IMR-90 (cell line): ENCODE measurements around the gene GPC6. TPM values are rescaled to one million over a fixed set of nuclear protein-coding genes. Genes with fewer than 3 reads are reported as not detected.

Experiments
- ATAC-seq: fragments of 200-7000 bp; cut with Tn5 transposase; 2 replicates; pipeline ENCODE4 v1.9.1; 2020; ENCODE audit warnings: low read depth, mild to moderate bottlenecking, moderate library complexity
- BruUV-seq: library from RNA; stranded (reverse); fragments of 400-500 nt; replicated peaks from 2 replicates; lab custom pipeline; 2021; lab: Mats Ljungman, UMichigan
- CTCF ChIA-PET: fragments of 300-600 bp; formaldehyde crosslinking; extraction: SDS; loops from one replicate; lab custom pipeline; 2021; ENCODE audit warnings: antibody characterized with exemption; lab: Yijun Ruan, JAX
- POLR2A ChIA-PET: fragments of 300-600 bp; sonication (Branson Sonifier 250); formaldehyde crosslinking; loops from one replicate; lab custom pipeline; 2022; ENCODE audit warnings: antibody characterized with exemption; ENCODE audit not compliant: unreplicated experiment; lab: Charles Lee
- DNase-seq: peaks from one replicate; pipeline ENCODE4 v3.0.0; 2013
- H2AFZ ChIP-seq: replicated peaks from 2 replicates; pipeline ENCODE3; 2013; ENCODE audit warnings: low read length, mild to moderate bottlenecking; ENCODE audit not compliant: poor library complexity
- H2AK5ac ChIP-seq: 2 replicates; pipeline ENCODE4 v1.6.1; 2013; ENCODE audit warnings: low read depth, low read length, inconsistent platforms
- H2AK9ac ChIP-seq: replicated peaks from 2 replicates; pipeline ENCODE3; 2013; ENCODE audit warnings: mild to moderate bottlenecking, low read depth, low read length, moderate library complexity; ENCODE audit not compliant: poor library complexity
- H2BK120ac ChIP-seq: 2 replicates; pipeline ENCODE4 v1.6.1; 2013; ENCODE audit warnings: low read depth, low read length, inconsistent platforms
- H2BK15ac ChIP-seq: 3 replicates; pipeline ENCODE4 v1.6.1; 2013; ENCODE audit warnings: low read depth, low read length, inconsistent platforms
- H2BK20ac ChIP-seq: 2 replicates; pipeline ENCODE4 v1.6.1; 2013; ENCODE audit warnings: low read depth, mild to moderate bottlenecking, inconsistent platforms, low read length, moderate library complexity
- H2BK5ac ChIP-seq: 2 replicates; pipeline ENCODE4 v1.6.1; 2013; ENCODE audit warnings: mild to moderate bottlenecking, low read depth, low read length, inconsistent platforms; ENCODE audit not compliant: poor library complexity, severe bottlenecking
- H3K14ac ChIP-seq: replicated peaks from 2 replicates; pipeline ENCODE4 v1.6.1; 2013; ENCODE audit warnings: low read depth, low read length, inconsistent platforms
- H3K18ac ChIP-seq: 2 replicates; pipeline ENCODE4 v1.6.1; 2013; ENCODE audit warnings: low read depth, low read length, control low read depth
- H3K23ac ChIP-seq: 2 replicates; pipeline ENCODE4 v1.6.1; 2013; ENCODE audit warnings: low read depth, low read length, inconsistent platforms
- H3K27ac ChIP-seq: 2 replicates; pipeline ENCODE4 v1.5.1; 2013; ENCODE audit warnings: mild to moderate bottlenecking, control low read depth, low read length; ENCODE audit not compliant: insufficient read depth
- H3K27me3 ChIP-seq: 2 replicates; pipeline ENCODE4 v1.6.1; 2013; ENCODE audit warnings: low read length; ENCODE audit not compliant: control insufficient read depth, insufficient read depth
- H3K36me3 ChIP-seq: 2 replicates; pipeline ENCODE4 v1.6.1; 2013; ENCODE audit warnings: low read length, mixed read lengths; ENCODE audit not compliant: control insufficient read depth, insufficient read depth
- H3K4ac ChIP-seq: 2 replicates; pipeline ENCODE4 v1.6.1; 2013; ENCODE audit warnings: low read depth, low read length, inconsistent platforms
- H3K4me1 ChIP-seq: 2 replicates; pipeline ENCODE4 v1.6.1; 2013; ENCODE audit warnings: low read length, mixed read lengths; ENCODE audit not compliant: control insufficient read depth, insufficient read depth
- H3K4me2 ChIP-seq: 2 replicates; pipeline ENCODE4 v1.6.1; 2013; ENCODE audit warnings: low read depth, mild to moderate bottlenecking, control low read depth, low read length, moderate library complexity
- H3K4me3 ChIP-seq: 2 replicates; pipeline ENCODE4 v1.5.1; 2013; ENCODE audit warnings: low read depth, mild to moderate bottlenecking, control low read depth, low read length, moderate library complexity; ENCODE audit not compliant: insufficient read depth
- H3K56ac ChIP-seq: 2 replicates; pipeline ENCODE4 v1.6.1; 2013; ENCODE audit warnings: low read length, inconsistent platforms; ENCODE audit not compliant: insufficient read depth; ENCODE audit errors: extremely low read depth
- H3K79me1 ChIP-seq, 2 experiments: 2 replicates each; pipeline ENCODE4 v1.6.1; 2013; ENCODE audit warnings: low read length in 2 of 2, inconsistent platforms in 1 of 2, low read depth in 1 of 2
- H3K9ac ChIP-seq: 2 replicates; pipeline ENCODE4 v1.6.1; 2013; ENCODE audit warnings: low read depth, low read length, control low read depth
- H3K9me1 ChIP-seq: 2 replicates; pipeline ENCODE4 v1.6.1; 2013; ENCODE audit warnings: low read length, inconsistent platforms; ENCODE audit not compliant: insufficient read depth
- H3K9me3 ChIP-seq: 2 replicates; pipeline ENCODE4 v1.6.1; 2013; ENCODE audit warnings: low read length; ENCODE audit not compliant: control insufficient read depth, insufficient read depth
- H4K20me1 ChIP-seq: 2 replicates; pipeline ENCODE4 v1.6.1; 2013; ENCODE audit warnings: low read length, inconsistent platforms; ENCODE audit not compliant: insufficient read depth
- H4K5ac ChIP-seq: 2 replicates; pipeline ENCODE4 v1.6.1; 2013; ENCODE audit warnings: mild to moderate bottlenecking, low read depth, low read length, control low read depth
- H4K8ac ChIP-seq, 2 experiments: 2 replicates each; pipeline ENCODE4 v1.6.1; 2013; ENCODE audit warnings: low read depth in 2 of 2, low read length in 2 of 2, control low read depth in 1 of 2, inconsistent platforms in 1 of 2
- H4K91ac ChIP-seq: 2 replicates; pipeline ENCODE4 v1.6.1; 2013; ENCODE audit warnings: low read depth, low read length, inconsistent platforms; ENCODE audit not compliant: insufficient read depth
- BHLHE40 ChIP-seq: fragments of 150-350 bp; IDR thresholded peaks from 2 replicates; pipeline ENCODE4 v1.6.1; 2016; ENCODE audit warnings: mild to moderate bottlenecking, low read depth, low read length
- MXI1 ChIP-seq: IDR thresholded peaks from 2 replicates; pipeline ENCODE4 v1.6.1; 2012; ENCODE audit warnings: low read depth, mild to moderate bottlenecking, low read length, moderate library complexity, borderline replicate concordance
- SMC3 ChIP-seq: fragments of 150-350 bp; IDR thresholded peaks from 2 replicates; pipeline ENCODE4 v1.6.1; 2016; ENCODE audit warnings: low read depth, mild to moderate bottlenecking, antibody characterized with exemption, low read length, moderate library complexity
- WGBS, 2 experiments: methylation state at CpG; one replicate each; pipeline versions ENCODE4 v1.1.5 to v1.1.7; 2013; ENCODE audit warnings: missing lambda C conversion rate in 2 of 2; ENCODE audit not compliant: insufficient read length in 1 of 2; ENCODE audit errors: extremely low coverage in 2 of 2; 5-methylcytosine and 5-hydroxymethylcytosine counted together
- dilution Hi-C: fragments of 300-500 bp; cut with HindIII; formaldehyde crosslinking; loops from one replicate; pipeline ENCODE4 v1.14.3; 2018; ENCODE audit warnings: low sequenced_read_pairs; ENCODE audit not compliant: unreplicated experiment
- in situ Hi-C: fragments of 300-500 bp; cut with MboI; formaldehyde crosslinking; loops from 3 replicates; pipeline ENCODE4 v1.14.3; 2019; ENCODE audit warnings: low sequenced_read_pairs, inconsistent platforms, mixed read lengths
- intact Hi-C: fragments of 100-400 bp; cut with micrococcal nuclease; formaldehyde crosslinking; loops from 2 replicates; pipeline ENCODE4 v1.10.0; 2022
- polyA plus RNA-seq, 3 experiments: library from polyadenylated mRNA; depleted of rRNA; stranded (reverse); fragments of >200 nt; gene quantifications; 2 replicates each; pipeline ENCODE4 v1.2.3, GENCODE V29; 2012; ENCODE audit warnings: low replicate concordance in 1 of 3
- total RNA-seq: library from RNA; depleted of rRNA; stranded (reverse); fragments of >200 nt; gene quantifications from 2 replicates; pipeline ENCODE4 v1.2.3, GENCODE V29; 2012
- TF ChIP-seq, protein P1 (sequence below): conservative IDR thresholded peaks from 2 replicates; pipeline ENCODE4 v1.5.1; 2012; ENCODE audit warnings: mild to moderate bottlenecking, low read depth, low read length, improper control_type of control experiment

The GPC6 gene
- total and polyA plus RNA-seq, 2 of the 4 experiments (the other 2 are of a cell fraction), result 14.9 to 39.4 TPM

DNA sequence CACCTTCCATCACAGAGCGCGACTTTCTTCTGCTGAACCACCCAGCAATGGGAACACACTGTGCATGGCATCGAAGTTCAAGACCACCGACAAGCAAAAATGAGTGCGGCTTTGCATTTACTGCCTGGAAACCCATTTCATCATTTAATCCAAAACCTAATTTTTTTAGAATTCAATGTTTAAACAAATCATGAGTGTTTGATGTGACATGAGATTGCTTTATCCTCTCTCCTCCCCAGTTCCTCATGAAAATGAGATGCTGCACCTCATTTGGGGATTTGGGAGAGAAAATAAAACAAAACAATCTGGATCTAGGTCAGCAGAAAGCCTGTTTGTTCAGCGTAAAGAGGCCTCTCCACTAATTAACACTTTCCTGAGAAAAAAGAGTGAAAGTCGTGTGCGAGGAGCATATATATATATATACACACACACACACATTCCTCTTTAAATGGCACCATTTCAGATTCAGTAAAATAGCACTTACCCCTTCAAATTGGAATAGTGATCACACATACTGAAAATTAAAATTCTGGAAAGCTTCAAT, 1126.6 kb downstream of the GPC6 start:
- no TSS peak for BruUV-seq
- TF ChIP-seq MXI1, result no peak
- TF ChIP-seq SMC3, result no peak
- TF ChIP-seq, protein P1, sequence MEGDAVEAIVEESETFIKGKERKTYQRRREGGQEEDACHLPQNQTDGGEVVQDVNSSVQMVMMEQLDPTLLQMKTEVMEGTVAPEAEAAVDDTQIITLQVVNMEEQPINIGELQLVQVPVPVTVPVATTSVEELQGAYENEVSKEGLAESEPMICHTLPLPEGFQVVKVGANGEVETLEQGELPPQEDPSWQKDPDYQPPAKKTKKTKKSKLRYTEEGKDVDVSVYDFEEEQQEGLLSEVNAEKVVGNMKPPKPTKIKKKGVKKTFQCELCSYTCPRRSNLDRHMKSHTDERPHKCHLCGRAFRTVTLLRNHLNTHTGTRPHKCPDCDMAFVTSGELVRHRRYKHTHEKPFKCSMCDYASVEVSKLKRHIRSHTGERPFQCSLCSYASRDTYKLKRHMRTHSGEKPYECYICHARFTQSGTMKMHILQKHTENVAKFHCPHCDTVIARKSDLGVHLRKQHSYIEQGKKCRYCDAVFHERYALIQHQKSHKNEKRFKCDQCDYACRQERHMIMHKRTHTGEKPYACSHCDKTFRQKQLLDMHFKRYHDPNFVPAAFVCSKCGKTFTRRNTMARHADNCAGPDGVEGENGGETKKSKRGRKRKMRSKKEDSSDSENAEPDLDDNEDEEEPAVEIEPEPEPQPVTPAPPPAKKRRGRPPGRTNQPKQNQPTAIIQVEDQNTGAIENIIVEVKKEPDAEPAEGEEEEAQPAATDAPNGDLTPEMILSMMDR, result no peak
- TF ChIP-seq BHLHE40, result no peak
- POLR2A ChIA-PET, result no interaction called here
- no peaks in the 10 kb centered on the region for H3K36me3 ChIP-seq
- H2BK15ac ChIP-seq, result no peak overlapping the region
- H3K4ac ChIP-seq, result no peak overlapping the region
- H3K27me3 ChIP-seq, result no peaks in the 10 kb centered on the region
- H2AFZ ChIP-seq, result no peak overlapping the region
- no peak overlapping the region for H2BK120ac ChIP-seq
- no peak overlapping the region for H4K91ac ChIP-seq
- H3K56ac ChIP-seq, result no peak overlapping the region
- no peak overlapping the region for H2BK20ac ChIP-seq
- in situ Hi-C loops (no loop called here), intact Hi-C loops (no loop called here), dilution Hi-C loops (no loop called here)
- no peak overlapping the region for H4K8ac ChIP-seq
- no peak overlapping the region for H3K4me3 ChIP-seq
- H2AK9ac ChIP-seq, result no peak overlapping the region
- H3K18ac ChIP-seq, result no peak overlapping the region
- H3K14ac ChIP-seq, result peak overlapping the region; percentile 22
- peaks cover 7% of the 10 kb centered on the region for H3K4me1 ChIP-seq
- H3K27ac ChIP-seq, result no peak overlapping the region
- no peak overlapping the region for H2AK5ac ChIP-seq
- CTCF ChIA-PET, result no interaction called here
- WGBS, 2 experiments, result no CpG with 5 or more reads among the region's 8 CpGs
- no peaks in the 10 kb centered on the region for H3K79me1 ChIP-seq
- no peak for ATAC-seq
- H4K5ac ChIP-seq, result no peak overlapping the region
- no peak overlapping the region for H2BK5ac ChIP-seq
- H3K9ac ChIP-seq, result no peak overlapping the region
- H3K9me1 ChIP-seq, result peaks cover 4% of the 10 kb centered on the region
- H3K9me3 ChIP-seq, result no peaks in the 10 kb centered on the region
- H3K4me2 ChIP-seq, result no peak overlapping the region
- H4K20me1 ChIP-seq, result no peaks in the 10 kb centered on the region
- no peak for DNase-seq
- H3K23ac ChIP-seq, result no peak overlapping the region
